PC-9 (cell line): ENCODE data around the gene SH3GL2. TPM values are rescaled to one million over a fixed set of nuclear protein-coding genes. Genes with fewer than 3 reads are reported as not detected.

Experiments
- BruUV-seq: library from RNA; stranded (reverse); fragments of 400-500 nt; replicated peaks from 2 replicates; lab custom pipeline; 2021; lab: Mats Ljungman, UMichigan
- CTCF ChIA-PET: fragments of 300-600 bp; sonication (Branson Sonifier 250); formaldehyde crosslinking; loops from one replicate; lab custom pipeline; 2022; ENCODE audit warnings: antibody characterized with exemption; lab: Charles Lee
- POLR2A ChIA-PET: fragments of 300-600 bp; sonication (Branson Sonifier 250); formaldehyde crosslinking; loops from one replicate; lab custom pipeline; 2022; ENCODE audit warnings: antibody characterized with exemption; ENCODE audit not compliant: unreplicated experiment; lab: Charles Lee
- DNase-seq, 2 experiments: peaks; one replicate each; pipeline versions ENCODE4 v3.0.0 to v3.0.0-alpha.2; 2015 to 2022; ENCODE audit warnings: mixed read lengths in 1 of 2
- H2AFZ ChIP-seq: fragments of 200-600 bp; sonication (generic); 2 replicates; pipeline ENCODE4 v1.8.1; 2017; ENCODE audit warnings: antibody characterized with exemption
- H3F3A ChIP-seq: fragments of 200-600 bp; sonication (generic); 2 replicates; pipeline ENCODE4 v1.8.1; 2017; ENCODE audit warnings: antibody characterized with exemption, mild to moderate bottlenecking, low read depth; ENCODE audit not compliant: insufficient read depth
- H3K27ac ChIP-seq: fragments of 200-600 bp; sonication (generic); 2 replicates; pipeline ENCODE4 v1.6.1; 2016; ENCODE audit warnings: mixed run types
- H3K27me3 ChIP-seq: fragments of 200-600 bp; sonication (generic); 2 replicates; pipeline ENCODE4 v1.6.1; 2016; ENCODE audit warnings: low read depth, mixed run types; ENCODE audit not compliant: insufficient read depth
- H3K36me3 ChIP-seq: fragments of 200-600 bp; sonication (generic); 2 replicates; pipeline ENCODE4 v1.6.1; 2016; ENCODE audit warnings: low read depth, mixed run types
- H3K4me1 ChIP-seq: fragments of 200-600 bp; sonication (generic); replicated peaks from 2 replicates; pipeline ENCODE4 v1.6.1; 2016; ENCODE audit warnings: mixed run types; ENCODE audit not compliant: insufficient read depth
- H3K4me2 ChIP-seq: fragments of 200-600 bp; sonication (generic); 2 replicates; pipeline ENCODE4 v1.6.1; 2017; ENCODE audit warnings: mixed run types
- H3K4me3 ChIP-seq: fragments of 200-600 bp; sonication (generic); 2 replicates; pipeline ENCODE4 v1.6.1; 2016; ENCODE audit warnings: mixed run types
- H3K79me2 ChIP-seq: fragments of 200-600 bp; sonication (generic); 2 replicates; pipeline ENCODE4 v1.6.1; 2017; ENCODE audit warnings: low read depth, mixed run types
- H3K9me2 ChIP-seq: fragments of 200-600 bp; sonication (generic); 2 replicates; pipeline ENCODE4 v1.8.1; 2017; ENCODE audit warnings: mild to moderate bottlenecking; ENCODE audit not compliant: insufficient read depth
- H3K9me3 ChIP-seq: fragments of 200-600 bp; sonication (generic); 2 replicates; pipeline ENCODE4 v1.8.1; 2016; ENCODE audit warnings: low read depth; ENCODE audit not compliant: insufficient read depth
- H4K20me1 ChIP-seq: fragments of 200-600 bp; sonication (generic); 2 replicates; pipeline ENCODE4 v1.8.1; 2017; ENCODE audit not compliant: insufficient read depth
- CTCF ChIP-seq: fragments of 200-600 bp; sonication (generic); conservative IDR thresholded peaks from 2 replicates; pipeline ENCODE4 v1.6.1; 2017; ENCODE audit warnings: mixed run types, antibody characterized with exemption, mild to moderate bottlenecking, moderate library complexity
- EZH2 ChIP-seq: fragments of 200-600 bp; sonication (generic); IDR thresholded peaks from 2 replicates; pipeline ENCODE4 v1.8.0; 2017; ENCODE audit warnings: antibody characterized with exemption, low read depth
- intact Hi-C: fragments of 100-400 bp; cut with micrococcal nuclease; formaldehyde crosslinking; loops from one replicate; pipeline ENCODE4 v1.10.0; 2022; ENCODE audit not compliant: unreplicated experiment
- total RNA-seq: library from RNA; stranded (reverse); gene quantifications from 2 replicates; pipeline ENCODE4 v1.2.3, GENCODE V29; 2021

SH3GL2 gene
- total RNA-seq, 1 experiment from 2014 or later, result not detected

- Histone ChIP-seq H3K9me3 (no peaks in the 10 kb centered on the region), H3K9me2 (no peaks in the 10 kb centered on the region), H3K27ac (no peak overlapping the region), H3K4me3 (no peak overlapping the region), H3F3A (no peaks in the 10 kb centered on the region), H3K4me2 (no peak overlapping the region), H3K4me1 (no peaks in the 10 kb centered on the region), H3K27me3 (no peaks in the 10 kb centered on the region), H2AFZ (no peak overlapping the region), H3K79me2 (no peaks in the 10 kb centered on the region), H3K36me3 (no peaks in the 10 kb centered on the region), H4K20me1 (no peaks in the 10 kb centered on the region)
- no TSS peak for BruUV-seq
- intact Hi-C loops, result no loop called here
- no peak for DNase-seq
- ChIA-PET POLR2A (no interaction called here), CTCF (no interaction called here)
- no peak for TF ChIP-seq EZH2
- TF ChIP-seq CTCF, result no peak
Measured at GRCh38 chr9:17734674-17735073, 155.8 kb downstream of the SH3GL2 start.

- Histone ChIP-seq H3K9me2 (no peaks in the 10 kb centered on the region), H2AFZ (no peak overlapping the region), H3K36me3 (no peaks in the 10 kb centered on the region), H3K4me1 (no peaks in the 10 kb centered on the region), H3K79me2 (no peaks in the 10 kb centered on the region), H3K27ac (no peak overlapping the region), H4K20me1 (no peaks in the 10 kb centered on the region), H3K9me3 (no peaks in the 10 kb centered on the region), H3F3A (no peaks in the 10 kb centered on the region), H3K27me3 (no peaks in the 10 kb centered on the region), H3K4me2 (no peak overlapping the region), H3K4me3 (no peak overlapping the region)
- CTCF ChIA-PET, result no interaction called here
- intact Hi-C loops, result no loop called here
- POLR2A ChIA-PET, result no interaction called here
- no TSS peak for BruUV-seq
- DNase-seq, result no peak
- TF ChIP-seq CTCF, result no peak
- TF ChIP-seq EZH2, result no peak
Measured at GRCh38 chr9:17735859-17736258, 157.0 kb downstream of the SH3GL2 start.

GRCh38 chr9:17739022-17739421 is 160.2 kb downstream of the SH3GL2 start:
- H3K27me3 ChIP-seq, result no peaks in the 10 kb centered on the region
- no peak overlapping the region for H3K27ac ChIP-seq
- H3F3A ChIP-seq, result no peaks in the 10 kb centered on the region
- CTCF ChIA-PET, result no interaction called here
- no peaks in the 10 kb centered on the region for H3K4me1 ChIP-seq
- no peaks in the 10 kb centered on the region for H3K9me2 ChIP-seq
- no peaks in the 10 kb centered on the region for H4K20me1 ChIP-seq
- DNase-seq, result no peak
- intact Hi-C loops, result no loop called here
- H3K4me3 ChIP-seq, result no peak overlapping the region
- no peak overlapping the region for H3K4me2 ChIP-seq
- H3K79me2 ChIP-seq, result no peaks in the 10 kb centered on the region
- H3K36me3 ChIP-seq, result no peaks in the 10 kb centered on the region
- no TSS peak for BruUV-seq
- POLR2A ChIA-PET, result no interaction called here
- TF ChIP-seq CTCF (no peak), EZH2 (no peak)
- no peaks in the 10 kb centered on the region for H3K9me3 ChIP-seq
- no peak overlapping the region for H2AFZ ChIP-seq
